HG03175 (cell line): ENCODE data around the gene KIAA0930.
"Not testable (repeated sequence)": the region's sequence is repeated elsewhere in the genome, so short reads cannot be mapped to it uniquely, and the experiment has no call there.

ENCODE experiments used
- ATAC-seq: cut with Tn5 transposase; IDR thresholded peaks from one replicate; pipeline ENCODE4 v1.9.1; 2021; ENCODE audit warnings: mild to moderate bottlenecking, moderate library complexity; ENCODE audit not compliant: unreplicated experiment

The KIAA0930 gene

GRCh38 chr22:45240810-45241631 is at the start of gene KIAA0930:
TSS of gene KIAA0930 (minus strand) at chr22:45240894. CDS start at chr22:45240703, 191 bp downstream.
- peak; percentile 52 for ATAC-seq

- no peak for ATAC-seq
These were observed 46.3 kb upstream of the KIAA0930 start for GRCh38 chr22:45286854-45287551.

GRCh38 chr22:45285263-45286058 is 44.8 kb upstream of the KIAA0930 start:
- no peak for ATAC-seq

GRCh38 chr22:45284705-45285262 is 44.1 kb upstream of the KIAA0930 start, which contains the start of gene UPK3A:
TSS of gene UPK3A (plus strand) at chr22:45284949. CDS start at chr22:45285014, 65 bp downstream.
- ATAC-seq: no peak

DNA sequence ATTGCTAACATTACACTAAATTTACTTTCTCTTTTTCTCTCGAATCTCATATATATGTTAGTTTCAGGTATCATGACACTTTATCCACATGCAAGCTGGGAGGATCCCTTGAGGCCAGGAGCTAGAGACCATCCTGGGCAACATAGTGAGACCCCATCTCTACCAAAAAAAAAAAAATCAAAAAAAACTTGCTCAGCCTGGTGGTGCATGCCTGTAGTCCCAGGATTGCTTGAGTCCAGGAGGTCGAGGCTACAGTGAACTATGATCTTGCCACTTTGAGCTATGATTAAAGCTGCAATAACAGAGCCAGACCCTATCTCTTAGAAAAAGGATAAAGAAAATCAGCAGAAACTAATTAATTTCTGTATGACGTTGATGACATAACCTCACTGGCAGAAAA is 40.3 kb upstream of the KIAA0930 start:
- ATAC-seq: no peak

DNA sequence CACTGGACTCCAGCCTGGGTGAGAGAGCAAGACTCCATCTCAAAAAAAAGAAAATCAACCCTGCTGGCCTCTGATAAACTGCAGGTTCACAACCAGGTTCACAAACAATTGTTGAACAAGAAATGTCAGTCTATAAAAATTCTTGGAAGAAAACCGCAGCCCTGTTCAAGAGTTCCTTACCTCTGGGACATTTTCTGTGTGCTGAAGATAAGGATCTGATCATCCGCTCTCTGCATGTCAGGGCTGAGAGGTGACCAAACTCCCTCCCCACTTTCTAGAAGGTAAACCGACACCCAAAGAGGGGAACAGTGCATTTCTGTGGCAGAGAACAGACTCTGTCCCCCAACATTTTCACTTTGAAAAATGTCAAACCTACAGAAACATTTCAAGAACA is 39.9 kb upstream of the KIAA0930 start:
- no peak for ATAC-seq

DNA sequence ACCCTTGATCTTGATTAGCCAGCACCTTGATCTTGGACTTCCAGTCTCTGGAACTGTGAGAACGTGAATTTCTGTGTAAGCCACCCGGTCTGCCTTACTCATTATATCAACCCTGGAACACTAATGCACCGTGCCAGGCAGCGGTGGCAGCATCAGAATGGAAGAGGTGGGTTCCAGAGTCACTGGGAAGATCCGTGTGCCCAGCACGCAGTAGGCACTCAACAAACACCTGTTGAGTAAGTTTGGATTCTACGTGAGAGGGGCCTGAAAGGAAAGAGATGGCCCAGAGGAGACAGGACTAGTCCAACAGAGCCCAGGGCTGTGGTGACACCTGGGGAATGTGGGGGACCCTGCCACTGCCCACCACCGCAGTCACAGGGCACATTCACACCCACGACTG is 37.4 kb upstream of the KIAA0930 start:
- ATAC-seq: no peak

GRCh38 chr22:45277720-45278119 is 37.0 kb upstream of the KIAA0930 start:
- not testable (repeated sequence) for ATAC-seq

- ATAC-seq: no peak
These were observed 35.9 kb upstream of the KIAA0930 start for GRCh38 chr22:45276507-45277105.

- ATAC-seq: no peak
These were observed 32.9 kb upstream of the KIAA0930 start for GRCh38 chr22:45273452-45274075.

DNA sequence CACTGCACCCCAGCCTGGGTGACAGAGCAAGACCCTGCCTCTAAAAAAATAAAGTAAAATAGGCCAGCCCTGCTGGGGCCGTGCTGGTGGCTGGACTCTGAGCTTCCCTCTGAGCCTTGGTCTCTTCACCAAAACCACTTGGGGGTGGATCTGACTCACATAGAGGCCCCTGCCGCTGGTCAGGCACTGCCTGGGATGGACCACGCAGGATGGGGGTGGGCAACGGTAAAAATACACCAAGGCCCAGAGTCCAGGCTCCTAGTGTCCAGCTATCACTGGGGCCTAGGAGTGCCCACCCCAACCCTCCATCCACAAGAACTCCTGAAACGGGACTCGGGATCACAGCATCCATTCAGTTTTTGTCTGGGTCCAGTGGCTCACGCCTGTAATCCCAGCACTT is 31.8 kb upstream of the KIAA0930 start:
- no peak for ATAC-seq

GRCh38 chr22:45271667-45272201 is 31.0 kb upstream of the KIAA0930 start:
- ATAC-seq: no peak

GRCh38 chr22:45270095-45271020 is 29.7 kb upstream of the KIAA0930 start:
- ATAC-seq: no peak

DNA sequence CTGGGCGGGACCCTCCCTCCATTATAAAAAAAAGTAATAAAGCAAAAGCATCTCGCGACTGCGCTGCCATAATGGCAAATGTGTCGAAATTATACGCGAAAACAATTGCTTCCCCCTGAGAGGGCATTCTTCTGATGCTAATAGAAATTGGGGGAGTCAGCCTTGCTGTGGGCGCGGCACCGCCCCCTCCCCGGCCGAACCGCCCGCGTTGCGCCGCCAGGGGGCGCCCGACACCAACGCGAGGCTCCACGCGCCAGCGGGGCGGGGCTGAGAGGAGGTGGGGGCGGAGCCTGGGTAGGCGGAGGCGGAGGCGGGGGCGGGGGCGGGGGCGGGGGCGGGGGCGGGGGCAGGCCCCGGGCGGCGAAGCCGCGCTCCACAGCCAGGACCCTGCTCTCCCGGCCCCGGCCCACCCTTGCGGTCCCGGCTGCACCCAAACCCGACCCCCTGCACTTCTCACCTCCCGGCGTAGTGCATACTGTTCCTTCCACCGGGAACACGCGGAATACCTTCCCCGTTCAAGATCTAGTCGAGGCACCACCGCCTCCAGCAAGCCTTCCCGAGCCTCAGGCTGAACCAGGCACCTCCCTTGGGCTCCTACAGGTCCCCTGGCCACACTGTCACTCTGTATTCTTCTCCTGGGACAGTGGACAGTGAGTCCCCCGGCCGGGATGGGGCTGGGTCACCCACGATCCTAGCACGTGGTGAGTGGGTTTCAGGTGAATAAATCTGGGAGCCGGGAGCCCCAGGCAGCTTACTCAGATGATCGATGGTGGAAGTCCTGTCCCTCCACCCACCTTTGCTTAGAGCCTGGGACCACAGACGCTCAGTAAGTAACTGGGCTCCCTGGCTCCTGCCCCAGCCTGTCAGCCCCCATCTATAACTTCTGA is 28.5 kb upstream of the KIAA0930 start:
- ATAC-seq: peak; percentile 71

GRCh38 chr22:45268167-45268957 is 27.7 kb upstream of the KIAA0930 start:
- no peak for ATAC-seq

- ATAC-seq: no peak
These were observed 24.8 kb upstream of the KIAA0930 start for GRCh38 chr22:45265535-45265934.
